HG03439 (cell line): Measurements from ENCODE around the gene CYP2D6.

Source experiments
- ATAC-seq: cut with Tn5 transposase; IDR thresholded peaks from one replicate; pipeline ENCODE4 v1.9.1; 2021; ENCODE audit warnings: mild to moderate bottlenecking, moderate library complexity; ENCODE audit not compliant: unreplicated experiment

Gene CYP2D6

GRCh38 chr22:42090596-42091454, 39.8 kb downstream of the CYP2D6 start, which contains the start of gene NDUFA6:
NDUFA6 (minus strand) TSS chr22:42090772; CDS start chr22:42090744, 28 bp downstream.
- peak; percentile 97 for ATAC-seq

GRCh38 chr22:42086051-42086450, 44.6 kb downstream of the CYP2D6 start:
- no peak for ATAC-seq

GRCh38 chr22:42084874-42085273, 45.7 kb downstream of the CYP2D6 start:
- no peak for ATAC-seq

- ATAC-seq, result no peak
Measured at GRCh38 chr22:42083119-42083518, 47.5 kb downstream of the CYP2D6 start.

GRCh38 chr22:42080287-42080686, 50.3 kb downstream of the CYP2D6 start:
- ATAC-seq, result no peak

GRCh38 chr22:42079319-42080251, 51.0 kb downstream of the CYP2D6 start, which contains the start of gene SMDT1:
SMDT1 (plus strand) TSS chr22:42079700; CDS start chr22:42079769, 69 bp downstream.
- ATAC-seq, result peak; percentile 82

- peak; percentile 9 for ATAC-seq
Measured at GRCh38 chr22:42078469-42079318, 51.9 kb downstream of the CYP2D6 start.

- ATAC-seq, result no peak
Measured at GRCh38 chr22:42077486-42078125, 53.0 kb downstream of the CYP2D6 start.

- no peak for ATAC-seq
Measured at GRCh38 chr22:42076764-42077485, 53.7 kb downstream of the CYP2D6 start.
